Body of pancreas (tissue), 4 donors: ENCODE measurements around the gene TTLL11.

Experiments used
- POLR2A ChIP-seq, 3 donors: fragments of 450-650 bp; IDR thresholded peaks; one replicate each; pipeline ENCODE4 v1.6.1; 2016; ENCODE audit warnings: antibody characterized with exemption in 3 of 3, mild to moderate bottlenecking in 2 of 3
- TF ChIP-seq, protein P1 (sequence below), 7 experiments: fragments of 450-650 bp in 4 of 7; fragments of 200-600 bp in 3 of 7; sonication (generic) in 3 of 7; IDR thresholded peaks; one replicate each; pipeline ENCODE4 v1.5.1; 2016 to 2019; ENCODE audit warnings: antibody characterized with exemption in 7 of 7

DNA sequence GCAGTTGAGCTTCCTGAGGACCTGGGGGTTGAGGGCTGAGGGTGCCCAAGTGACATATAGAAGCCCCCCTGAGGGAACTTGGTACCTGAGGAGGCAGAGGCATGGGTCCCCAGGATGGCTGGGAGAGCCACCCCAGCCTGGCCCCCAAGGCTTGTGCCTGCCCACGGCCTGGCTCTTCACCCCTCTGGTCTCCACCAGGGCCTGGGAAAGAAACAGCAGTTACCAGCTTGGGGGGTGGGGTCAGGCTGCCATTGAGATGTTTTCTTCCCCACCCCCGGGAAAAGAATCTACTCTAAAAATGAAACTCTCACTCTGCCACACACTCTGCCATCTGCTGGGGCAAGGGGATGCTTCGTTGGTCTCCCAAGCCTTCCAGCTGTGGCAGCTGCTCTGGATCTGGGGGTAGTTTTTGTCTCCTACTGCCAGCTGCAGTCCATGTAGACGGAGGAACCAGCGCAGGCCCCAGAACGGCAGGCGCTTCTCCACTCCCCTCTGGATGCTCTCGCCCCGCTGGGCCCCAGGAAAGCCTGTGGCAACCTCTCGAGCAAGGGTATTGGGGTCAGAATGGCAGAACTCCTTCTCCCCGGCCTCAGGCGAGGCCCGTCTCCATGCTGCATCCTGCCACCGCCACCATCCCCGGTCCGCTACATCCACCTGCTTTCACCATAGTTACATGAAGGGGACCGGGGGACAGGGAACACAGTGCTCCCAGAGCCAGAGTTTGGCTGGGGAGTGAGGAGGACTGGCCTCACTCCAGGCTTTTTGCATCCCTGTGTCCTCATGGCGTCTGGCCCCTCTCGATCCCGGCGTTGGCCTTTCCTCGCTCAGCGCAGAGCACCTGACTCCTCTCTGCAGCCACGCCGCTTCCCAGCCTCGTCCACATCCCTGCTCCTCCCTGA, 318.1 kb downstream of the TTLL11 start:
- TF ChIP-seq, protein P1, sequence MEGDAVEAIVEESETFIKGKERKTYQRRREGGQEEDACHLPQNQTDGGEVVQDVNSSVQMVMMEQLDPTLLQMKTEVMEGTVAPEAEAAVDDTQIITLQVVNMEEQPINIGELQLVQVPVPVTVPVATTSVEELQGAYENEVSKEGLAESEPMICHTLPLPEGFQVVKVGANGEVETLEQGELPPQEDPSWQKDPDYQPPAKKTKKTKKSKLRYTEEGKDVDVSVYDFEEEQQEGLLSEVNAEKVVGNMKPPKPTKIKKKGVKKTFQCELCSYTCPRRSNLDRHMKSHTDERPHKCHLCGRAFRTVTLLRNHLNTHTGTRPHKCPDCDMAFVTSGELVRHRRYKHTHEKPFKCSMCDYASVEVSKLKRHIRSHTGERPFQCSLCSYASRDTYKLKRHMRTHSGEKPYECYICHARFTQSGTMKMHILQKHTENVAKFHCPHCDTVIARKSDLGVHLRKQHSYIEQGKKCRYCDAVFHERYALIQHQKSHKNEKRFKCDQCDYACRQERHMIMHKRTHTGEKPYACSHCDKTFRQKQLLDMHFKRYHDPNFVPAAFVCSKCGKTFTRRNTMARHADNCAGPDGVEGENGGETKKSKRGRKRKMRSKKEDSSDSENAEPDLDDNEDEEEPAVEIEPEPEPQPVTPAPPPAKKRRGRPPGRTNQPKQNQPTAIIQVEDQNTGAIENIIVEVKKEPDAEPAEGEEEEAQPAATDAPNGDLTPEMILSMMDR (IDR thresholded peaks at IDR 0.05) = no peak
- TF ChIP-seq POLR2A (IDR thresholded peaks at IDR 0.05) = no peak
